ENCODE data around the gene FEM1B.

The FEM1B gene

GRCh38 chr15:68286256-68286655 is 8.7 kb downstream of the FEM1B start:
- DNase-seq = no peak

GRCh38 chr15:68289057-68289456 is 11.5 kb downstream of the FEM1B start:
- no peak for DNase-seq

GRCh38 chr15:68289621-68290352 is 12.2 kb downstream of the FEM1B start:
- DNase-seq = no peak

GRCh38 chr15:68290715-68291114 is 13.2 kb downstream of the FEM1B start:
- DNase-seq = no peak

GRCh38 chr15:68292157-68292781 is 14.7 kb downstream of the FEM1B start:
- DNase-seq = no peak

- DNase-seq = no peak
Measured at GRCh38 chr15:68292967-68293366, 15.4 kb downstream of the FEM1B start.

- DNase-seq = no peak
Measured at GRCh38 chr15:68295014-68295805, 17.7 kb downstream of the FEM1B start.

GRCh38 chr15:68298336-68298735 is 20.8 kb downstream of the FEM1B start:
- no peak for DNase-seq

- DNase-seq = peak; percentile 60
Measured at GRCh38 chr15:68298882-68299381, 21.4 kb downstream of the FEM1B start.

- DNase-seq = no peak
Measured at GRCh38 chr15:68299436-68299835, 21.9 kb downstream of the FEM1B start.

- DNase-seq = no peak
Measured at GRCh38 chr15:68300115-68300940, 22.8 kb downstream of the FEM1B start.

GRCh38 chr15:68301301-68301700 is 23.8 kb downstream of the FEM1B start:
- DNase-seq = no peak

GRCh38 chr15:68302729-68303128 is 25.2 kb downstream of the FEM1B start:
- DNase-seq = no peak

GRCh38 chr15:68303134-68303533 is 25.6 kb downstream of the FEM1B start:
- DNase-seq = no peak

GRCh38 chr15:68303560-68304436 is 26.3 kb downstream of the FEM1B start:
- DNase-seq = no peak

- no peak for DNase-seq
Measured at GRCh38 chr15:68304589-68305337, 27.2 kb downstream of the FEM1B start.

- DNase-seq = no peak
Measured at GRCh38 chr15:68305420-68305871, 27.9 kb downstream of the FEM1B start.

- no peak for DNase-seq
Measured at GRCh38 chr15:68307131-68307928, 29.8 kb downstream of the FEM1B start.

- DNase-seq = no peak
Measured at GRCh38 chr15:68309024-68309423, 31.5 kb downstream of the FEM1B start.
